GM12892 (cell line): ENCODE results near the gene TSPAN5.

Source experiments
- POLR2A ChIP-seq: IDR thresholded peaks from 2 replicates; pipeline ENCODE4 v1.6.1; 2011; ENCODE audit warnings: low read depth, low read length, control low read depth
- POLR2AphosphoS5 ChIP-seq: IDR thresholded peaks from 2 replicates; pipeline ENCODE4 v1.6.1; 2011; ENCODE audit warnings: low read depth, low read length, control low read depth
- TAF1 ChIP-seq: IDR thresholded peaks from 2 replicates; pipeline ENCODE4 v1.6.1; 2011; ENCODE audit warnings: low read depth, mild to moderate bottlenecking, control low read depth, low read length, borderline replicate concordance

DNA sequence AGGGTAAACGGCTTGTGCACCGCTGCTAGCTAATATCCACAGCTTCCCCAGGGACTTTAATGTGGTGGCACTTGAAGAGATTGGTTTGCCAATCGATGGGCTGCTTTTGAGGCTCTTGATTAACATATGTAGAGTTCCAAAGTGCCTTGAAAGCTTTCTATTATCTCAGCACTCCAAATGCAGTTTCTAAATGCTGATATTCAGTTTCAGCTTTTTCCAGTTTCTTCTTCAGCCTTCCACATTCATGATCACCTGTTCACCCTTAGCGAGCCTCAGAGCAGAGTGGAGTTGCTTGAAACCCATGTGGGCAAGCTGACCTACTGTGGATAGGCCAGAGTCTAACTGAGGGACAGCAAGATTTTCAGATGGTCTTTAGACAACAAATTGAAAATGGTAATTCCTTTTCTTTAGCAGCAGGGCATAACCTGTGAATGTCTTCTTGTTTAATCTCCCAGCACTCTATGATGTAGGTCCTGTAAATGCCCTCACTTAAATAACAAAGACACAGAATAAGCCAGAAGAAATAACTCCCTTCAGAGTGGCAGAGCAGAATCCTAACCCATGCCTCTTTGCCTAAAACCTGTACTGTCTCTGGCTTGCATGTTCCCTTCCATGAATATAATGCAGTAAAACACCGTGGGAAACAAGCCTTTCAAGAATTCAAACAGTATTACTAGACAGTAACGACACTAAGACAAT lies 99.8 kb downstream of the TSPAN5 start:
- TF ChIP-seq POLR2A (no peak), POLR2AphosphoS5 (no peak), TAF1 (no peak)
